ENCODE data around the gene MPC2. TPM values are rescaled to one million over a fixed set of nuclear protein-coding genes. Genes with fewer than 3 reads are reported as not detected.

MPC2 gene
- total and polyA plus RNA-seq, 2 of the 8 experiments (the other 6 are each of a cell fraction or from before 2014, with no cell fraction given), result 18.6 to 40.9 TPM

DNA sequence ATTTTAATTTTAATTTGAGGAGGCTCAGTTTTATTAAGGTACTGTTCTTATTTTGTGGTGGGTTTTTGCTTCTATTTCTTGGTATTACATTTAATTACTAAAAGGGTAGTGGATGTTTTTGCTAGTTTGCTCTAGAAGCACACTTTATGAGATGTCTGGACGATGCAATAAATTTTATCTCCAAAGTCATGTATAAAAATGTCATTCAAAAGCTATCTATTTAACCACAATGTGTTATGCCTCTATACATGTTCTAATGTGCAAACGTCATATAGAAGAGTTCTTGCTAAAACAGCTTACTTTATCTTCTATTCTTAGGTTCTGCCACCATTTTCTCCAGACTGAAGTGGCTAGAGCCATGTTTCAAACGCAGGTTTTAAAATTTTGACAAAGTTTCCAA is 12.9 kb upstream of the MPC2 start:
- no peak overlapping the region for H2BK20ac ChIP-seq (ENCODE audit: low read length)
- H3K79me1 ChIP-seq (ENCODE audit: low read depth, low read length), result no peaks in the 10 kb centered on the region
- FAIRE-seq (no peak), DNase-seq (ENCODE audit: low read depth in 1 of 2, low spot score in 2 of 2) (no peak)
- H3K9me3 ChIP-seq (ENCODE audit: insufficient read depth in 2 of 2, low read depth in 1 of 2, low read length in 1 of 2), result no peaks in the 10 kb centered on the region
- H4K91ac ChIP-seq (replicated peaks; ENCODE audit: insufficient read length, low read length), result no peak overlapping the region
- no peak overlapping the region for H3K23ac ChIP-seq (ENCODE audit: insufficient read length)
- no peaks in the 10 kb centered on the region for H3K27me3 ChIP-seq (replicated peaks in 1 of 4; ENCODE audit: control insufficient read depth in 3 of 4, extremely low read depth in 1 of 4, insufficient read depth in 3 of 4, low read length in 3 of 4)
- no peak overlapping the region for H2AFZ ChIP-seq (ENCODE audit: low read length)
- no peak overlapping the region for H4K8ac ChIP-seq (ENCODE audit: extremely low read depth, insufficient read depth, low read length)
- no peaks in the 10 kb centered on the region for H4K20me1 ChIP-seq (replicated peaks in 1 of 2; ENCODE audit: control insufficient read depth in 1 of 2, insufficient read depth in 2 of 2, low read length in 2 of 2)
- no peaks in the 10 kb centered on the region for H3K4me1 ChIP-seq (replicated peaks in 1 of 4; ENCODE audit: control insufficient read depth in 3 of 4, insufficient read depth in 4 of 4, low read length in 3 of 4)
- H2AK5ac ChIP-seq (ENCODE audit: low read depth, low read length), result no peak overlapping the region
- no peak overlapping the region for H3K4me2 ChIP-seq (ENCODE audit: insufficient read depth in 1 of 2, low read depth in 2 of 2, low read length in 2 of 2)
- peaks cover 0 to 62% of the 10 kb centered on the region in 2 experiments; a peak in 3 of 4 replicates for H3K79me2 ChIP-seq (ENCODE audit: control insufficient read depth in 1 of 2, insufficient read depth in 2 of 2, low read length in 2 of 2)
- no peak overlapping the region for H3K9ac ChIP-seq (replicated peaks in 1 of 4; ENCODE audit: extremely low read depth in 1 of 4, low read depth in 3 of 4, low read length in 3 of 4)
- H2BK120ac ChIP-seq (replicated peaks; ENCODE audit: low read depth, low read length), result no peak overlapping the region
- no peak overlapping the region for H2BK15ac ChIP-seq (ENCODE audit: low read length)
- H3K14ac ChIP-seq (ENCODE audit: insufficient read length), result no peak overlapping the region
- no peak overlapping the region for H2BK12ac ChIP-seq (ENCODE audit: low read depth, low read length)
- no peaks in the 10 kb centered on the region for H3K23me2 ChIP-seq (ENCODE audit: low read depth, low read length)
- no peak overlapping the region for H3K4ac ChIP-seq (replicated peaks; ENCODE audit: insufficient read length, low read depth, low read length)
- POLR2A ChIA-PET (ENCODE audit: partially characterized antibody), result interaction anchor here (0.5 to 2.0 kb wide), 2 partner anchors 13 to 1365 kb away, joined by 3 to 14 read pairs; partner anchors contain the start of genes DCAF6 and MPC2
- H3K36me3 ChIP-seq (ENCODE audit: control insufficient read depth in 2 of 4, insufficient read depth in 4 of 4, low read length in 3 of 4), result peaks cover 0 to 24% (median 6%) of the 10 kb centered on the region in 4 experiments; a peak in 4 of 8 replicates
- no peak overlapping the region for H3K18ac ChIP-seq (ENCODE audit: extremely low read depth, low read length)
- H3K27ac ChIP-seq (ENCODE audit: low read depth, low read length), result no peak overlapping the region
- no peak overlapping the region for H3K4me3 ChIP-seq (ENCODE audit: extremely low read depth in 1 of 4, insufficient read depth in 2 of 4, low read depth in 3 of 4, low read length in 4 of 4)
- H4K5ac ChIP-seq (ENCODE audit: insufficient read length, low read depth, low read length), result no peak overlapping the region
- H3K56ac ChIP-seq (replicated peaks; ENCODE audit: insufficient read length, low read depth, low read length), result no peak overlapping the region
- H2BK5ac ChIP-seq (ENCODE audit: low read depth, low read length), result no peak overlapping the region
- TF ChIP-seq KDM5A (IDR thresholded peaks at IDR 0.05; ENCODE audit: low read length) (no peak), JUND (IDR thresholded peaks at IDR 0.05; ENCODE audit: low read length) (no peak), CHD2 (IDR thresholded peaks at IDR 0.05; ENCODE audit: low read length) (no peak), TAF7 (optimal IDR thresholded peaks at IDR 0.05; ENCODE audit: borderline replicate concordance, low read depth, low read length) (no peak), KDM4A (IDR thresholded peaks at IDR 0.05; ENCODE audit: low read depth, low read length, severe bottlenecking) (no peak)
- 84% methylated on average over 3 of the region's 3 CpGs; no CpG with 5 or more reads in 1 of the 2 experiments for WGBS, 2 experiments (ENCODE audit: extremely low coverage in 1 of 2, insufficient coverage in 1 of 2, insufficient read length in 1 of 2, insufficient replicate concordance in 2 of 2, low coverage in 1 of 2, low lambda C conversion rate in 2 of 2, missing lambda C conversion rate in 1 of 2)
- CTCF ChIA-PET (ENCODE audit: partially characterized antibody), result no interaction called here
